HG02970 (cell line): ENCODE measurements around the gene ATAD3C.
A peak's percentile ranks its signal among the peaks of the same experiment; 100 is the strongest.
"Not testable (repeated sequence)": the region's sequence is repeated elsewhere in the genome, so short reads cannot be mapped to it uniquely, and the experiment has no call there.

Experiments used
- ATAC-seq: cut with Tn5 transposase; IDR thresholded peaks from one replicate; pipeline ENCODE4 v1.9.1; 2021; ENCODE audit warnings: mild to moderate bottlenecking, moderate library complexity, moderate number of reproducible peaks; ENCODE audit not compliant: unreplicated experiment, low FRiP score

ATAD3C gene

GRCh38 chr1:1494311-1494710 is 44.8 kb downstream of the ATAD3C start:
- ATAC-seq: not testable (repeated sequence)

- ATAC-seq: not testable (repeated sequence)
These were observed 46.0 kb downstream of the ATAD3C start for GRCh38 chr1:1495461-1495975.

- not testable (repeated sequence) for ATAC-seq
These were observed 55.4 kb downstream of the ATAD3C start for GRCh38 chr1:1504777-1505365.

DNA sequence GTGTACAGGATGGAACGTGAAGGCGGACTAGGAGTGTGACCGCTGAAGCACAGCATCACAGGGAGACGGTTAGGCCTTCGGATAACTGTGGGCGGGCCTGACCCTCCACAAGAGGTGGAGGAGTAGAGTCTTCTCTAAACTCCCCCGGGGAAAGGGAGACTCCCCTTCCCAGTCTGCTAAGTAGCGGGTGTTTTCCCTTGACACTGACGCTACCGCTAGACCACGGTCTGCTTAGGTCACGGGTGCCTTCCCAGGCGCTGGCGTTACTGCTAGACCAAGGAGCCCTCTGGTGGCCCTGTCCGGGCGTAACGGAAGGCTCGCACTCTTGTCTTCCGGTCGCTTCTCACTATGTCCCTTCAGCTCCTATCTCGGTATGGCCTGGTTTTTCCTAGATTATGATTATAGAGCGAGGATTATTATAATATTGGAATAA is 55.9 kb downstream of the ATAD3C start:
- not testable (repeated sequence) for ATAC-seq

GRCh38 chr1:1505801-1506200 is 56.3 kb downstream of the ATAD3C start:
- not testable (repeated sequence) for ATAC-seq

DNA sequence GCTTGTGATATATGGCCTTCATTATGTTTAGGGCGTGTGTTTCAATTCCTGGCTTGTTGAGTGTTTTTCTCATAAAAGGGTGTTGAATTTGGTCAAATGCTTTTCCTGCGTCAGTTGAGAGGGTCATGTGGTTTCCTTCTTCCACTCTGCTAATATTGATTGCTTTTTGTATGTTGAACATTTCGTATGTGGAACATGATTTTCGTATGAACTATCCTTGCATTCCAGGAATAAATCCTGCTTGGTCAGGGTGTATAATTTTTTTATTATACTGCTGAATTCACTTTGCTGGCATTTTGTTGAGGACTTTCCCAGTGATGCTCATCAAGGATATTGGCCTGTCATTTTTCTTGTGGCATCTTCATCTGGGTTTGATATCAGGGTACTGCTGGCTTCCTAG is 57.8 kb downstream of the ATAD3C start:
- no peak for ATAC-seq

DNA sequence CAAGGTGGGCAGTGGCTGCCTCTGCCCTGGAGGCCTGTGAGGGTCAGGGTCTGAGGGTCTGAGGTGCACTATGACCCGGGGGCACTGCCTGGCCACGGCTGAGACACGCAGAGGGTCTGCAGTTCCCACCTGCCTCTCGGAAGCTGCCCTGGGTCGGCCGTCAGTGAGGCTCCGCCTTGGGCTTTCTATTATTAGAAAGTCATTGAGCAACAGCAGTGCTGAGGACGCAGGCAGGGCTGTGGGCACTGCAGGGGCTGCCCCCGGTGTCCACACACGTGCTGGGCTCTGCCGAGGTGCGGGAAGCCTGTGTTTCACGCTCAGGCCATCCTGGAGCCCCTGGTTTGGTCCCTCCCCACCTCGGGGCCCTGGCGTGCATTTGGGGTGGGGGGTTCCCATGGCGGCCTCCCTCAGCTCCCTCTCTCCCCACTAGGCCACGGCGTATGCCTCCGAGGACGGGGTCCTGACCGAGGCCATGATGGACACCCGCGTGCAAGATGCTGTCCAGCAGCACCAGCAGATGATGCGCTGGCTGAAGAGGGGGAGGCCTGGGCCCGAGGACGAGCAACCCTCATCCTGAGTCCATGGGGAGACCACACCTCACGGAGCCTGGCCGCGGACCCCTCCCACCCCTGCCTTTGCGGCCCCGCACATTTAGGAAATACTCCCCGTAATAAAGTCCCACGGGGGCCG is 59.4 kb downstream of the ATAD3C start:
- ATAC-seq: not testable (repeated sequence)

GRCh38 chr1:1509465-1509850 is 60.0 kb downstream of the ATAD3C start:
- not testable (repeated sequence) for ATAC-seq

DNA sequence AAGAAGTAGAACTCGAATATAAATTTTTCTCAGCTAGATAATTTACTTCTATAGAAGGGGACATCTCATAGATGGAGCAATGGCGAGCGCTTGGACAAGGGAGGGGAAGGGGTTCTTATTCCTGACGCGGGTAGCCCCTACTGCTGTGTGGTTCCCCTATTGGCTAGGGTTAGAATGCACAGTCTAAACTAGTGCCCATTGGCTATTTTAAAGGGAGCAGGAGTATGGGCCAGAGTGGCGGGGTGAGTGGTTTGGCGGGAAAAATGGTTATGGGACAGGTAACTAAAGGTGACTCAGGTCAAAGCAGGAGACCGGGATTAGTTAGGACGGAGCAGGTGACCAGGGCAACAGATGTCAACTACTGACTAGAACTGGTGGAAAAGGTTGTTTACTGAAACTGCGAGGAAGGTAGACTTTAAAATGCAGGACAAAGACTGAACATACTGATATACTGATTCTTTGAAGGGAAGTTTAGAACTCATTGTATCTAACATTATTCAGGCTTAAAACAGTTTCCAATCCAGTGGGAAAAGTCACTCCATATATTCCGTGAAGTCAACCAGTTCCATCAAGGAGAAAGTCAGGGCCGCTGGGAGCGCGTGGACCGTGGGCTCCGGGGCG is 61.5 kb downstream of the ATAD3C start:
- ATAC-seq: no peak

- peak; percentile 90 for ATAC-seq
These were observed 62.2 kb downstream of the ATAD3C start, which contains the start of gene ATAD3A for GRCh38 chr1:1511533-1512285. TSS of gene ATAD3A (plus strand) at chr1:1512162. CDS start at chr1:1512269, 107 bp downstream.

DNA sequence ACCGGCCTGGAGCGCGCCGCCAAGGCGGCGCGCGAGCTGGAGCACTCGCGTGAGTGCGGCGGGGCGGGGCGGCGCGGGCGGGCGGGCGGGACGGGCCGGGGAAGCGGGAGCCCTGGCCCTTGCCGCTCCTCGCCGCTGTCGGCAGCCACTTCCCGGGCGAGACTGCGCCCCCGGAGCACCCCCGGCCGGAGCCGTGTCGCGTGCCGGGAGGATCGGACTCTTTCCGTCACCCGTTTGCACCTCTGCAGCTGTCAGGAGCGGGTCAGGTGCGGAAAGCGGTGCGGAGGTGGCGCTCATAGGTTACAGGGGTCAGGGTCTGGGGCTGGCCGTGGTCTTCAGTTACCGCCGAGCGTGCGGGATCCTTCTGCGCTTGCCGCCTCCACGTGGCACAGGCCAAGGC is 62.9 kb downstream of the ATAD3C start:
- not testable (repeated sequence) for ATAC-seq

DNA sequence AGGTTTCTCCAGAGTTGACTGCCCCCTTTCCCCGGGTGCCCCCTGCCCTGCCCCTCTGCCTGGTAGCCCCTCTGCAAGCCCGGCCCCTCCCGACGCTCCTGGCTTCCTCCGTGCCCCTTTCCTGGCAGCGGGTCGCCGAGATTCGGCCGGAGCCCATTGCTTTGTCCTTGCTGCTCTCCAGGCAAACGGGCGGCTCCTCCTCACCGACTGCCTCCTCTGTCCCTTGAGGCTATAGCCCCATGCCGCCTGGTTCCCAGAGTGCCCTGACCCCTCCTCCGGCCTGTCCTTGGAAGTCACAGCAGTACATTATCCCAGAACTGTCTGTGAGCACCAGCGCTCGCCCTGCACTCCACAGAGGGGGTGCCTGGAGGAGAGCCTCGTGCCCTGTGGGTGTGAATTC is 64.2 kb downstream of the ATAD3C start:
- not testable (repeated sequence) for ATAC-seq

DNA sequence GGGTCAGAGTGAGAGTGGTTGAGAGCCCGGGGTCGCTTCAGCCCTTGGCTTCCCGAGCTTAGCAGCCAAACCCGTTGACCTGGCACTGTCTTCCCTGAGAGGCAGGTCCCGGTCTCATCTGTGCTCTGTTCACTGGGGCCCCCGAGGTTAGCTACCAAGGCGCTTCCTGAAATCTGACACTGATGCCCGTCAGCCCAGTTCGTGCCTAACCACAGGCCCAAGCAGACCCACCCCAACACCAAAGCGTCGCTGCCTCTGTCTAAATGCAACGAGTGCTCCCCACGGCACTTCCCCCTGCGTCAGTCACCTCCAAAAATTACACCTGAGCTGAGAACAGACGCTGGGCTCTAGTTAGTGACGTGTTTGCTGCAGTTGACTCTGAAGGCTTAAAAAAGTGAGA is 64.9 kb downstream of the ATAD3C start:
- ATAC-seq: not testable (repeated sequence)

DNA sequence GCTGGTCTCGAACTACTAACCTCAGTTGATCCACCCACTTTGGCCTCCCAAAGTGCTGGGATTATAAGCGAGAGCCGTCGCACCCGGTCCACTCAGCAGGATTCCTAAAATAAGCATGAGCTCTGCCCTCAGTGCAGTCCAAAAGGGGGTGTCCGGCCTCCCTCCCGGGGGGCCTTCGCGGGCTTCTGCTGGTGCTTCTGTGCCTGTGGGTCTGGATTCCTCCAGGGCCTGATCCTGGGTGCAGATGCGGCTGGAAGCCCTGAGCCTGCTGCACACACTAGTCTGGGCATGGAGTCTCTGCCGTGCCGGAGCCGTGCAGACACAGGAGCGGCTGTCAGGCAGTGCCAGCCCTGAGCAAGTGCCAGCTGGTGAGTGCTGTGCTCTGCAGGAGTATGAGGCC is 67.4 kb downstream of the ATAD3C start:
- ATAC-seq: not testable (repeated sequence)

GRCh38 chr1:1517973-1518620 is 68.6 kb downstream of the ATAD3C start:
- no peak for ATAC-seq

- ATAC-seq: not testable (repeated sequence)
These were observed 69.1 kb downstream of the ATAD3C start for GRCh38 chr1:1518621-1519007.
